Activated CD4-positive, alpha-beta memory T cell treated with anti-CD3 and anti-CD28 coated beads, Interleukin-2, amount 10 ng/mL, durations not matched to agents 7 days and 5 days (primary cell): Measurements from ENCODE around the gene CDH13. TPM values are rescaled to one million over a fixed set of nuclear protein-coding genes. Genes with fewer than 3 reads are reported as not detected.

Source experiments
- CTCF ChIA-PET: fragments of 350-600 bp; sonication (Branson Sonifier 250); formaldehyde crosslinking; loops from one replicate; lab custom pipeline; 2021; ENCODE audit warnings: antibody characterized with exemption, inconsistent platforms; lab: Charles Lee
- POLR2A ChIA-PET: fragments of 350-600 bp; sonication (Branson Sonifier 250); formaldehyde crosslinking; loops from one replicate; lab custom pipeline; 2021; ENCODE audit warnings: antibody characterized with exemption; lab: Charles Lee
- DNase-seq: peaks from one replicate; pipeline ENCODE4 v3.0.0-alpha.2; 2020
- H3K27ac Mint-ChIP-seq: one replicate; pipeline ENCODE4 v1.8.0; 2021; ENCODE audit warnings: mild to moderate bottlenecking, mixed read lengths
- H3K27me3 Mint-ChIP-seq: one replicate; pipeline ENCODE4 v1.8.0; 2021; ENCODE audit warnings: mixed read lengths
- H3K36me3 Mint-ChIP-seq: one replicate; pipeline ENCODE4 v1.8.0; 2021; ENCODE audit warnings: low read depth, mixed read lengths
- H3K4me1 Mint-ChIP-seq: one replicate; pipeline ENCODE4 v1.8.0; 2021; ENCODE audit warnings: mixed read lengths
- H3K4me3 Mint-ChIP-seq: one replicate; pipeline ENCODE4 v1.8.0; 2021; ENCODE audit warnings: mild to moderate bottlenecking, mixed read lengths
- H3K9me3 Mint-ChIP-seq: one replicate; pipeline ENCODE4 v1.8.0; 2021; ENCODE audit warnings: mixed read lengths
- total RNA-seq, 2 experiments: library from RNA; stranded (reverse); gene quantifications; one replicate each; pipeline ENCODE4 v1.2.3, GENCODE V29; 2021

The CDH13 gene
- total RNA-seq, 2 experiments from 2014 or later, result not detected

- peaks cover 9% of the 10 kb centered on the region for H3K4me1 Mint-ChIP-seq
- DNase-seq, result no peak
- ChIA-PET CTCF (interaction anchor here (0.7 to 1.9 kb wide), 5 partner anchors 22 to 156 kb away, joined by 3 to 12 read pairs (median 3); no protein-coding TSS in a partner anchor), POLR2A (no interaction called here)
- peaks cover 43% of the 10 kb centered on the region for H3K27me3 Mint-ChIP-seq
- no peak overlapping the region for H3K4me3 Mint-ChIP-seq
- H3K36me3 Mint-ChIP-seq, result no peaks in the 10 kb centered on the region
- no peaks in the 10 kb centered on the region for H3K9me3 Mint-ChIP-seq
- no peak overlapping the region for H3K27ac Mint-ChIP-seq
Measured at GRCh38 chr16:82631701-82632685, 5.2 kb downstream of the CDH13 start.

- H3K27me3 Mint-ChIP-seq, result peaks cover 26% of the 10 kb centered on the region
- DNase-seq, result no peak
- H3K36me3 Mint-ChIP-seq, result no peaks in the 10 kb centered on the region
- H3K4me1 Mint-ChIP-seq, result peaks cover 9% of the 10 kb centered on the region
- no peak overlapping the region for H3K4me3 Mint-ChIP-seq
- CTCF ChIA-PET, result no interaction called here
- H3K9me3 Mint-ChIP-seq, result no peaks in the 10 kb centered on the region
- H3K27ac Mint-ChIP-seq, result no peak overlapping the region
- POLR2A ChIA-PET, result no interaction called here
Measured at GRCh38 chr16:82633964-82634600, 7.3 kb downstream of the CDH13 start.

- H3K27ac Mint-ChIP-seq, result no peak overlapping the region
- no peak for DNase-seq
- ChIA-PET POLR2A (no interaction called here), CTCF (no interaction called here)
- H3K36me3 Mint-ChIP-seq, result no peaks in the 10 kb centered on the region
- H3K4me3 Mint-ChIP-seq, result no peak overlapping the region
- H3K27me3 Mint-ChIP-seq, result peaks cover 16% of the 10 kb centered on the region
- H3K9me3 Mint-ChIP-seq, result no peaks in the 10 kb centered on the region
- peaks cover 13% of the 10 kb centered on the region for H3K4me1 Mint-ChIP-seq
Measured at GRCh38 chr16:82634955-82635610, 8.3 kb downstream of the CDH13 start.

GRCh38 chr16:82636485-82636884 is 9.7 kb downstream of the CDH13 start:
- CTCF ChIA-PET, result no interaction called here
- POLR2A ChIA-PET, result no interaction called here
- peaks cover 6% of the 10 kb centered on the region for H3K27me3 Mint-ChIP-seq
- peaks cover 15% of the 10 kb centered on the region for H3K4me1 Mint-ChIP-seq
- no peak for DNase-seq
- no peak overlapping the region for H3K4me3 Mint-ChIP-seq
- H3K36me3 Mint-ChIP-seq, result no peaks in the 10 kb centered on the region
- H3K9me3 Mint-ChIP-seq, result no peaks in the 10 kb centered on the region
- no peak overlapping the region for H3K27ac Mint-ChIP-seq

GRCh38 chr16:82636958-82637357 is 10.2 kb downstream of the CDH13 start:
- DNase-seq, result no peak
- Mint-ChIP-seq H3K27ac (no peak overlapping the region), H3K36me3 (no peaks in the 10 kb centered on the region), H3K27me3 (peaks cover 3% of the 10 kb centered on the region), H3K9me3 (no peaks in the 10 kb centered on the region), H3K4me3 (no peak overlapping the region), H3K4me1 (peaks cover 20% of the 10 kb centered on the region)
- ChIA-PET POLR2A (no interaction called here), CTCF (interaction anchor here (0.6 kb wide), 1 partner anchor 579 kb away, joined by 3 read pairs; no protein-coding TSS in a partner anchor)

GRCh38 chr16:82638095-82638798 is 11.5 kb downstream of the CDH13 start:
- ChIA-PET POLR2A (no interaction called here), CTCF (no interaction called here)
- Mint-ChIP-seq H3K4me1 (peaks cover 29% of the 10 kb centered on the region), H3K27ac (no peak overlapping the region), H3K9me3 (no peaks in the 10 kb centered on the region), H3K27me3 (no peaks in the 10 kb centered on the region), H3K36me3 (no peaks in the 10 kb centered on the region), H3K4me3 (no peak overlapping the region)
- no peak for DNase-seq

- H3K36me3 Mint-ChIP-seq, result no peaks in the 10 kb centered on the region
- peaks cover 29% of the 10 kb centered on the region for H3K4me1 Mint-ChIP-seq
- ChIA-PET POLR2A (interaction anchor here (1.7 kb wide), 1 partner anchor 16 kb away, joined by 5 read pairs; no protein-coding TSS in a partner anchor), CTCF (interaction anchor here (0.7 to 4.4 kb wide), 9 partner anchors 9 to 576 kb away, joined by 3 to 39 read pairs (median 4); no protein-coding TSS in a partner anchor)
- no peak overlapping the region for H3K27ac Mint-ChIP-seq
- H3K9me3 Mint-ChIP-seq, result no peaks in the 10 kb centered on the region
- DNase-seq, result no peak
- no peak overlapping the region for H3K4me3 Mint-ChIP-seq
- no peaks in the 10 kb centered on the region for H3K27me3 Mint-ChIP-seq
Measured at GRCh38 chr16:82639263-82639662, 12.5 kb downstream of the CDH13 start.

GRCh38 chr16:82639666-82640336 is 13.0 kb downstream of the CDH13 start:
- POLR2A ChIA-PET, result interaction anchor here (1.7 kb wide), 1 partner anchor 15 kb away, joined by 5 read pairs; no protein-coding TSS in a partner anchor
- H3K9me3 Mint-ChIP-seq, result no peaks in the 10 kb centered on the region
- H3K27me3 Mint-ChIP-seq, result no peaks in the 10 kb centered on the region
- H3K36me3 Mint-ChIP-seq, result no peaks in the 10 kb centered on the region
- CTCF ChIA-PET, result interaction anchor here (0.7 to 4.4 kb wide), 13 partner anchors 9 to 575 kb away, joined by 3 to 39 read pairs (median 4); no protein-coding TSS in a partner anchor
- H3K4me3 Mint-ChIP-seq, result no peak overlapping the region
- H3K4me1 Mint-ChIP-seq, result peaks cover 28% of the 10 kb centered on the region
- peak; percentile 61 for DNase-seq
- H3K27ac Mint-ChIP-seq, result no peak overlapping the region

- no peak overlapping the region for H3K4me3 Mint-ChIP-seq
- no peaks in the 10 kb centered on the region for H3K36me3 Mint-ChIP-seq
- POLR2A ChIA-PET, result interaction anchor here (1.3 to 2.2 kb wide), 2 partner anchors 11 to 13 kb away, joined by 3 to 15 read pairs; no protein-coding TSS in a partner anchor
- H3K4me1 Mint-ChIP-seq, result peaks cover 20% of the 10 kb centered on the region
- no peaks in the 10 kb centered on the region for H3K27me3 Mint-ChIP-seq
- DNase-seq, result no peak
- CTCF ChIA-PET, result interaction anchor here (1.0 to 4.4 kb wide), 10 partner anchors 10 to 574 kb away, joined by 3 to 39 read pairs (median 5); no protein-coding TSS in a partner anchor
- no peaks in the 10 kb centered on the region for H3K9me3 Mint-ChIP-seq
- H3K27ac Mint-ChIP-seq, result no peak overlapping the region
Measured at GRCh38 chr16:82641336-82641984, 14.7 kb downstream of the CDH13 start.

GRCh38 chr16:82643136-82643535 is 16.4 kb downstream of the CDH13 start:
- no peak overlapping the region for H3K27ac Mint-ChIP-seq
- peaks cover 2% of the 10 kb centered on the region for H3K36me3 Mint-ChIP-seq
- peaks cover 25% of the 10 kb centered on the region for H3K4me1 Mint-ChIP-seq
- CTCF ChIA-PET, result interaction anchor here (1.2 to 4.4 kb wide), 4 partner anchors 8 to 28 kb away, joined by 4 to 39 read pairs (median 17); no protein-coding TSS in a partner anchor
- no peaks in the 10 kb centered on the region for H3K27me3 Mint-ChIP-seq
- no peaks in the 10 kb centered on the region for H3K9me3 Mint-ChIP-seq
- no peak for DNase-seq
- no peak overlapping the region for H3K4me3 Mint-ChIP-seq
- POLR2A ChIA-PET, result interaction anchor here (1.5 to 2.2 kb wide), 2 partner anchors 9 to 12 kb away, joined by 4 to 15 read pairs; no protein-coding TSS in a partner anchor

- POLR2A ChIA-PET, result interaction anchor here (1.5 kb wide), 1 partner anchor 11 kb away, joined by 4 read pairs; no protein-coding TSS in a partner anchor
- peaks cover 26% of the 10 kb centered on the region for H3K4me1 Mint-ChIP-seq
- peaks cover 2% of the 10 kb centered on the region for H3K36me3 Mint-ChIP-seq
- H3K27me3 Mint-ChIP-seq, result no peaks in the 10 kb centered on the region
- no peak overlapping the region for H3K27ac Mint-ChIP-seq
- H3K9me3 Mint-ChIP-seq, result no peaks in the 10 kb centered on the region
- no peak overlapping the region for H3K4me3 Mint-ChIP-seq
- DNase-seq, result no peak
- CTCF ChIA-PET, result no interaction called here
Measured at GRCh38 chr16:82643936-82644630, 17.3 kb downstream of the CDH13 start.
